Body of pancreas (tissue), 4 donors: Measurements from ENCODE around the gene RPS19BP1.

Source experiments
- CTCF ChIP-seq, 7 experiments: fragments of 450-650 bp in 4 of 7; fragments of 200-600 bp in 3 of 7; sonication (generic) in 3 of 7; IDR thresholded peaks; one replicate each; pipeline ENCODE4 v1.5.1; 2016 to 2019; ENCODE audit warnings: antibody characterized with exemption in 7 of 7
- POLR2A ChIP-seq, 3 donors: fragments of 450-650 bp; IDR thresholded peaks; one replicate each; pipeline ENCODE4 v1.6.1; 2016; ENCODE audit warnings: antibody characterized with exemption in 3 of 3, mild to moderate bottlenecking in 2 of 3

GRCh38 chr22:39518996-39519680, 13.4 kb downstream of the RPS19BP1 start:
- TF ChIP-seq CTCF (IDR thresholded peaks at IDR 0.05) (no peak), POLR2A (IDR thresholded peaks at IDR 0.05) (no peak)
